GM19023 (cell line): Measurements from ENCODE around the gene MAP3K6.
"Not testable (repeated sequence)": the region's sequence is repeated elsewhere in the genome, so short reads cannot be mapped to it uniquely, and the experiment has no call there.

Experiments
- ATAC-seq: cut with Tn5 transposase; IDR thresholded peaks from one replicate; pipeline ENCODE4 v1.9.1; 2021; ENCODE audit warnings: mild to moderate bottlenecking, moderate library complexity; ENCODE audit not compliant: unreplicated experiment

Gene MAP3K6, protein sequence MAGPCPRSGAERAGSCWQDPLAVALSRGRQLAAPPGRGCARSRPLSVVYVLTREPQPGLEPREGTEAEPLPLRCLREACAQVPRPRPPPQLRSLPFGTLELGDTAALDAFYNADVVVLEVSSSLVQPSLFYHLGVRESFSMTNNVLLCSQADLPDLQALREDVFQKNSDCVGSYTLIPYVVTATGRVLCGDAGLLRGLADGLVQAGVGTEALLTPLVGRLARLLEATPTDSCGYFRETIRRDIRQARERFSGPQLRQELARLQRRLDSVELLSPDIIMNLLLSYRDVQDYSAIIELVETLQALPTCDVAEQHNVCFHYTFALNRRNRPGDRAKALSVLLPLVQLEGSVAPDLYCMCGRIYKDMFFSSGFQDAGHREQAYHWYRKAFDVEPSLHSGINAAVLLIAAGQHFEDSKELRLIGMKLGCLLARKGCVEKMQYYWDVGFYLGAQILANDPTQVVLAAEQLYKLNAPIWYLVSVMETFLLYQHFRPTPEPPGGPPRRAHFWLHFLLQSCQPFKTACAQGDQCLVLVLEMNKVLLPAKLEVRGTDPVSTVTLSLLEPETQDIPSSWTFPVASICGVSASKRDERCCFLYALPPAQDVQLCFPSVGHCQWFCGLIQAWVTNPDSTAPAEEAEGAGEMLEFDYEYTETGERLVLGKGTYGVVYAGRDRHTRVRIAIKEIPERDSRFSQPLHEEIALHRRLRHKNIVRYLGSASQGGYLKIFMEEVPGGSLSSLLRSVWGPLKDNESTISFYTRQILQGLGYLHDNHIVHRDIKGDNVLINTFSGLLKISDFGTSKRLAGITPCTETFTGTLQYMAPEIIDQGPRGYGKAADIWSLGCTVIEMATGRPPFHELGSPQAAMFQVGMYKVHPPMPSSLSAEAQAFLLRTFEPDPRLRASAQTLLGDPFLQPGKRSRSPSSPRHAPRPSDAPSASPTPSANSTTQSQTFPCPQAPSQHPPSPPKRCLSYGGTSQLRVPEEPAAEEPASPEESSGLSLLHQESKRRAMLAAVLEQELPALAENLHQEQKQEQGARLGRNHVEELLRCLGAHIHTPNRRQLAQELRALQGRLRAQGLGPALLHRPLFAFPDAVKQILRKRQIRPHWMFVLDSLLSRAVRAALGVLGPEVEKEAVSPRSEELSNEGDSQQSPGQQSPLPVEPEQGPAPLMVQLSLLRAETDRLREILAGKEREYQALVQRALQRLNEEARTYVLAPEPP (N-terminal part only)

DNA sequence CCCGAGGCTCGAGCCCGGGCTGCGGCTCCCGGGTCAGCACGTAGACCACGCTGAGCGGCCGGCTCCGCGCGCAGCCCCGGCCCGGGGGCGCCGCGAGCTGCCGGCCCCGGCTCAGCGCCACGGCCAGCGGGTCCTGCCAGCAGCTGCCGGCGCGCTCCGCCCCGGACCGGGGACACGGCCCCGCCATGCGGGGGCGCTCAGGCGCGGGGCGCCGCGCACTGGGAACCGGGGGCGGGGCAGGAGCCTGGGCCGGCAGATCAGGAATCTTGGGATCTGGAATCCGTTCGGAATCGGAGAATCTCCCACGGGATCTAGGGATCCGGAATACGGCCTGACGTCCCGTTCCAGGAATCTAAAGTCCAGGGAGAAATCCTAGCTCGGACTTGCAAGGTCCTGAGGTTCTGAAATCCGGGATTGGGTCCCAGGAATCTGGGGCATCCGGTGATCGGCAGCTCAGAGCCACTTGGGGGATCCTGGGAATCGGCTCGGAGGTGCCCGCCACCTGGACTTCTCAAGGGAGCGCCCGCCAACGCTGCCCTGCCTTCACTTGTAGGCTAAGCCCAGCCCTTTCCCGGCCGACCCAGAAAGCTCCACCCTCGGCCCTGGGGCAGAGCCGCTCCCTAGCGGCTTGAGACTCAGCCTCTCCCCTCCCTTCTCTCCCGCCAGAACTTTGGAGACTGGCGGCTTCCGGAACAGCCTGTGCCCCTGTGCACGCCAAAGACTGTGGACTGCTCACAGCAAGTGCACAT is at the start of gene MAP3K6:
Gene MAP3K6, minus strand, starts transcription at position 551 of the 749 bp plus-strand sequence. Its CDS starts 364 bp downstream, at position 187.
- ATAC-seq = peak; percentile 11

DNA sequence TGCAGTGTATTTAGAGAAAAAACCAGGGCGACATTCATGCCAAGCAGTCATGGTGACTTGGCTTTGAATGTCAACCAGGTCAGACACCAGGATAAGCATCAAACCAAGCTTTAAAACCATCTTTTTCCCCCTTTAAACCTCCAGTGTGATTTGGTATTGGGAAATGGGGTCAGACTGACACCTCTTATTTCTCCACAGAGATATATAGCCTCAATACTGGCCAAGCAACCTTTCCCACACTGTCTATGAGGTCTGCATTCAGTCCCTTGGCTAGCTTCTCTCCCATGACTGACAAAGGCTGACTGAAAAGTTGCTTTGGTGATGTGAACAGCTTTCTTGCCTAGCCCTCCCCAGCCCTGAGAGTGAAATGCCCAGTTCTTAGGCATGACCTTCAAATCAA is 47.3 kb upstream of the MAP3K6 start:
- ATAC-seq = no peak

DNA sequence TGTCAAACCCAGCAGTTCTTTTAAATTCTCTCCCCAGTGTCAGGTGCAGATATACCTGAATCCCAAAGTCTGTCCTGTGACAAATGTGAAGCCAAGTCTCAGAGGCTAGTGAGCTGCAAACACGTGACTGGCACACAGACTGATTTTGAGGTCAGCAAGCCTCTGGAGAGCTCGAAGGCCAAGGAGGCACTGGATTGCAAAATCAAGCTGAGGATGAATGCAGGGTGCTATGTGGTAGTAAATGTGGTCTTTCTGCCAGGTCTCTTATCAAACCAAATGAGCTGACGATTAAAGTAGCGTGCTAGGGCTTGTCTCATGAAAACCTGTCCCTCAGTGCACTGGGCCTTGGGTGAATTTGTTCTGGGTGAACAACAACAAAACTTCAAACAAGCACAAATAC is 46.2 kb upstream of the MAP3K6 start:
- no peak for ATAC-seq

DNA sequence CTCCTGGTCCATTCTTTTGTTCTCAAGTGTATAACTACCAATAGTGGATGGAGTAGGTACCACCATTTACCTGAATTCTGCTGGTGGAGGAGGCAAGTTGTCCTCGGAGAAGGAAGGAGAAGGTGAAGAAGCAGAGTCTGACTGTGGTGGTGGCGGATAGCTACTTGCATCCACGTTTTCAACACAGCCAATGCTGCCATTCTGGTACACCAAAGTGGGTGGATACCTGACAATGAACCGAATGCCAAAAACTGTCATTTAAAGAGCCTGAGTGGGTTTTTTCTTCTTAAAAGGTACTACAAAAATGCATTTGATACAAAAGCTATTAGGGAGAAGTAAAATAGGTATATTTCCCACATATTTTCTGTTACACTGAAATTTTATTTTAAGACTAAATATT is 45.7 kb upstream of the MAP3K6 start:
- no peak for ATAC-seq

DNA sequence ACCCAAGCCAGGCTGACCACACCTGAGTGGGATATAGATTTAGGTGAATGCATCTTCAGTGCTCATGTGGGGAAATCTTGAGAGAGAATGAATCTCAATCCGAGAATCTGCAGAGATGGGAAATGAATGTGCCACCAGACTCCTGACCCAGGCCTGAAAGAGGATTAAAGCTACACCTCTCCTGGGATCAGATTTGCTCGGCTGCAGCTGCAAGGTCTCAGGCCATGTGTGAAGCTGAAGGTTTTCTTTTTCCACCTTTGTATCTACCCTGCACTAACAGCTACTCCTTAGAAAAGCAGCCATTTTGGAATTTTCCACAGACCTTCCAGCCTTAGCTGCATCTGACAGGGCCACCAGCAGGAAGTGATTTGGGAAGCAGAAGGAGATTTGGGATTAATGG is 43.9 kb upstream of the MAP3K6 start:
- ATAC-seq = no peak

DNA sequence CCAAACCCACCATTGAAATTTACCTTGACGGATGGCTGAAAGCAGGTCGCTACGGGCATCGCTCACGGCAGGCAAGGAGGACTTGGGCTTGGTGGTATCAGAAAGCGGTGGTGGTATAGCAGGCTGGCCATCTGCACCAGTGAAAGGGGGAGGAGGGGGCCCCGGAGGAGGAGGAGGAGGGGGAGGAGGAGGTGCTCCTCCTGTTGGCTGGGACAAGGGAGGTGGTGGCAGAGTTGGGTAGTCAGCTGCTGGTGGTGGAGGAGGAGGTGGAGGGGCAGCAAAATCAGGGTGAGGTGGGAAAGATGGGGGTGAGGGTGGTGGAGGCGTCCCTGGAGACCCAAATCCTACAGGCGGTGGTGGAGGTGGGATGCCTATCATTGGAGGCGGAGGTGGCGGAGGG is 42.9 kb upstream of the MAP3K6 start:
- no peak for ATAC-seq

DNA sequence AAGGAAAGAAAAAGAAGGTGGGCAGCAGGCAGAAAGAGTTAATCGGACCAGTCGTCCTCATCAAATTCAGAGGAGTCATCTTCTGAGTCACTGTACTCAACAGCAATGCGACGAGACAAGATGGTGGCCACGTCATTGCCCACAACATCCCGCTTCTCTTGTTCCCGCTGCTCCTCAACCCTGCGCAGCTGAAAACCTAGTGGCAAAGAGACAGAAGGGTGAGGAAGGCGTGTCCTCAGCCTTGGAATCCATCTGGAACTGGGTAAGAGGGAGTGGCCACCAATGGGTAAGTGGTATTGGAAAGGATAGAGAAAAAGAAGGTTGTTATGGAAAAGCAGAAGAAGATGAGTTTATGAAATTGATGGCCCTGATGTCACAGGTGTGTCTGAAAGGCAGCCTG is 41.4 kb upstream of the MAP3K6 start:
- no peak for ATAC-seq

DNA sequence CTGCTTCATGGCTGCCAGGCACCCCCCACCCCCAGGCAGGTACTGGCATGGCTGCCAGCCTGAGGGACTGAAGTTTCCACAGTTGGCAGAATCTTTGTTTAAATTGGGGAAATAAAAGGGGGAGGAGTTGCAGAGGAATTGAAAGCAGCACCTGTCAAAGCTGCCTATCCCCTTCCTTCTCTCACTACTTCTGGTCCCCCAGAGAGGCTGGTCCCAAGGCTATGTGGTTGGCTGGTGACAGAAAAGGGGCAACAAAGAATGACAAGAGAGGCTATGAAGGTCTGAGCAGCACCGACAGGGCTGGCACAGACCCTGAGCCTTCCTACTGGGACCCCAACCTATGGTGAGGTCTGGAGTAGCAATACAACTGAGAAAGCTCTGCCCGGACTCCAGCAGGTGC is 40.0 kb upstream of the MAP3K6 start:
- not testable (repeated sequence) for ATAC-seq

DNA sequence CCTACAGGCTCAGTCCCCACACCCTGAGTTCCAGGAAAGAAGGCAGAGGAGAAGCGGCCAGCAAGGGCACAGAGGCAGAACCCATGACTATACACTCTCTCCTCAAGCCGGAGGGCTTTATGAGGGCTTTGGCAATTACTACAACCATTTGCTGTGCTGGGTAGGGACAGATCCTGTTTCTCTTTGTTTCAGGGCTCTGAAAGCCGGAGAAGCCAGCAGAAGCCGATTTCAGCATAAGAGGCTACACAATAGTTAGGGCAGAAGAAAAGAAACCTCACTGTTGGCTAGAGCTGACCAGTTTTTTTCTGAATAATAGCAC is 39.6 kb upstream of the MAP3K6 start:
- ATAC-seq = no peak

DNA sequence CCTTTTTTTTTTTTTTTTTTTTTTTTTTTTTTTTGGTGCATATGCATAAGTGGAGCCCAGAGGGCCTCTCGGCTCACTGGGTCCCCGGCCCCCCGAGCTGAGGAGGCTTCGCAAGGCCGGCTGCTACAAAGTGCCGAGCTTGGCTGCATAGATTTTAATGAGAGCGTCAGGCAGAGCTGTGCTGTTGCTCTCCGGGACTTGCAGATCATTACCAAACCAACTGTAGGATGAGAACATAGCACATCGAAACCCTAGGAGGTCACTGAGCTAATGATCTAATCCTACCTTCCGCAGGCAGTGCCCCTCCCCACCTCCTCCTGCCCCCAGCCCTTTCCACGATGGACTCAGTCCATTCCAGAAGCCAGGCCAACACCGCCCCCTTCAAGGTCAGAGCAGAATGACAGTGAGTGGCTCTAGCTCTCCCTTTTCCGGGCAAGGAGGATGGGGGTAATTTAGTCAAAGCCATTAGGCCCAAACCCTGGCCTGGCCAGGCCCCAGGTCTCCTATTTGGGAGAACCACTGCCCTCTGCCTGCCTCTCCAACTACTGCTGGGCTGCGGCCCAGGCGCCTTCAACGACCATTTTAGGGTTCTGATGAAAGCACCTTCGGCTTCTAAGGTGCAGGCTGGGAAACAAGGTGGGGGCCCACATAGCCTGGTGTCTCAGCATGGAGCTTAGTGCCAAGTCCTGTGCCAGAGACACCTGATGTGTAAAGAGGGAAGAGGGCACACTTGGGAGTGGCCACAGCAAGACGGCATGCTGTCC is 39.0 kb upstream of the MAP3K6 start:
- ATAC-seq = not testable (repeated sequence)

DNA sequence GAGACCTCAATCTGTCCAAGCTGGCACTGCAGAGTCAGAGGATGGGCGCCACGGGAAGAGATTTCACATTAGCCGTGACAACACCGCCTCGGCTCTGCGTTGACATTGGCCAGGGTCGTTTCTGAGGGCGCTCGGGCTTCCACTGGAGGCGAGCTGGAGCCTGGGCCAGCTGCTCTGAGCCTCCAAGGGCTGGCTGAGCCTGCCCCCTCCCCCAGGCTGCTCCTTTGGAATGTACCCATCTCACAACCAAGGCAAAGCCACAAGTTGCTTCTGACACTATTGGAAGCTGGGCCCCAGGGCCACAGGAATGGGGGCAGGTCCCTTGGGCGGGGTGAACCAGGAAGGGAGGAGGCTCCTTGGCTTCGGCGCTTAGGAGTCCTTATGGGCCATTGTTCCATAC is 38.3 kb upstream of the MAP3K6 start:
- no peak for ATAC-seq

DNA sequence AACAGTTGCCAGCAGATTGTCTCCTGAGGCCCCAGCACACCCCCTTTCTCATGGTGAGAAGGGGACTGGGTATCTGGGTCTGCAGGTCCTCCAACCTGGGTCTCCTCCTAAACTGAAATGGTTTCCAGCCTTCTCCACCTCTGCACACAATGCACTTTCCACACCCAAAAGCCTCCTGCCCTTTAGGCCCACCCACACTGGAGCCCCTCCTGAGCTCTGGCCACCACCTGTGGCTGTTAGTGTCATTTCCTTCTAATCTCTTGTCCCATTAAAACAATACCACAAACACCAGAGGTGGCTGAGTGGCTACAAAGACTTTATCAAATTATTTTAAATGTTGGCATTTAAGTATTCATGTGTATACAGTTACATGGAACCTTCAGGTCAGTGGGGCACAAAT is 37.2 kb upstream of the MAP3K6 start:
- no peak for ATAC-seq

DNA sequence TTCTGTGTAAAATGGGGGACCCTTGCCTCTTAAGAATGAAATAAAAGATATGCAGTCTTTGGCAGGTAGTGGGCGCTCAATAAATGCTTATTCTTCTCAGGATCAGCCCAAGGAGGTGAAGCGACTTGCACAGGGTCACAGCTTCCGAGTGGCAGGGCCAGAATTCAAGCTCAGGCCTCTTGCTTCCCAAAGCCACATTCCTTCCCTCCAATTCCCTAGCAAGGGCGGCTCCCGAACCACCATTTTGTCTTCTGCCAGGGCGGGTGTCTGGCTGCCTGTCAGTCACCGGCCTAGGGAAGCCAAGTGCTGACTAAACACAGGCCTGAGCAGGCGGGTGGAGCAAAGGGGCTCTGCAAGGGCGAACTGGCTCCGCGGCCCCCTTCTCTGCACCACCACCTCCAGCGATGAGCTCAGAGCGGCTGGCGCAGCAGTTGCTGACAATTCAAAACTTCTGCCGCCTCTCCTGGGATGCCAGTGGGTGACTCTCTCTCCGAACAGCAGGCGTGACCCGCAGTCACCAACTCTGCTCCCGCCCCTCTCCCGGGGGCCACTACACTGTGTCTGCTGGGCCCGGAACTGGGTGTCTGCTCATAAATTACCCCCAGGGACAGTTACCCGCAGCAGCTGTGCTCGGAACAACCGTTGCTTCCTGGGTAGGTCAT is 36.4 kb upstream of the MAP3K6 start:
- ATAC-seq = no peak

DNA sequence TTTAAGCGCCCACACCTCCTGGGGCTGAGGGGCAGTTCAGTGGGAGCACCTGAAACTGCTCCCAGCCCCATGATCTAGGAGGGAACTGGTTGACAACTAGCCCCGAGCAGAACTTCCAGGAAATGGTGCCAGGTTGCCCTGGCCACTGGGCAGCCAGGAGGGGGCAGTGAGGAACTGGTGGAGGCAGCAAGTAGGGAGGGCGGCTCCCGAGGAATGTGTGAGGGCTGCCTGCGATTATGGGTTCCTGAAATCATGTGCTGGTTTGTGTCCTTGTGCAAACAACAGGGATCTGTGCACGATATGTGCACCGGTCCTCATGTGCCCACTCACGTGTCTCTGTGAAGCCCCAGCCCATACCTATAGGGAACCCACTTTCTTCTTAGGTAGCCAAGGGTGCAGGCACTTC is 35.6 kb upstream of the MAP3K6 start:
- ATAC-seq = no peak

DNA sequence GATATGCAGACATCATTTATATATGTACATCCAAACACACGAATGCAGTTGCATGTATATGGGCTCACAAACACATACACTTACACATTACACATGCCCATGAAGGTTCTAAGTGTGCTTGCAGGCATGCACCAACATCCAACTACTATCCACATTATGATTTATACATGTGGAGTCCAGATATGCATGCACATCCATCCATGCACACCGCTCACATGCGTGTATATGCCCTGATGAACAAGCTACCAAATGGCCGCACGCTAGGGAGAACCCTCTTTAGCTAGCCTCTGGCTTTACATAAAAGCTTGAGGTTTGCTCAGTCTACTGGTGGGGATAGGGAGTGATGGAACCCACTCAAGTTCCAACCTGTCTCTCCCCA is 34.2 kb upstream of the MAP3K6 start:
- no peak for ATAC-seq

DNA sequence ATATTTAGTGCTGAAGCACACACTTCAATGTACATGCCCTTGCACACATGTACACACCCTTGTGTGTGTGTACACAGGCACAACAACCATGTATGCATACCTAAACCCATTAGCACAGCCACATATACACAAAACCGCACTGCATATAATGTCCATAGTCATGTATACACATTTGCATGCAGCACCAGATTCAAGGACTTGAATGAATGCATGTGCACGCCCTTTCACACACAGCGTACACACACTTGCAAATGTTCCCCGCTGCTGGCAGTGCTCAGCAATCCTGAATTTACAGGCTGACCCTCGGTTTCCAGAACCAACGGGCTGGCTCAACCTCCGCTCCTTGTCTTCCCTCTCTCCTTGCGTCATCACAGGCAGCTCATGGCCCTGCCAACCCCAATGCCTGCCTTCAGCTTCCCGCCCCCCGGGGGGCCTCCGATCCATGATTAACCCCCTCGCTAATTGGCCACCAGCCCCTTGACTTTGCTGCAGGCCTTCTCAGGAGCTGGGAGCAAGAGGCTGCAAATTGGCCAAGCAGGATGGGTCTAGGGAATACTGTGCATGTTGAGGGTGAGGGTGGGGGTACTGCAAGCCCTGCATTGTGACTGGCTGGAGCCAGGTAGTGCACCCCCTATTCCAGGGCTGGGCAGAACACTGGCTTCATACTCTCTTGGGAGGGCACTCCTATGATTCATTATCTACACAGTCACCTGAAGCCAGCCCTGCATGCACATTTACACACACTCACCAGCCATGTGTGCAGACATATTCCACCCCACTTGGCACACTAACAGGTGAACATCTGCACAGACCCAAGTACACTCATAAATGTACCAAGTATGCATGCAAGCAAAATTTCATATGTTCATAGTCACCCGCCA is 33.6 kb upstream of the MAP3K6 start:
- ATAC-seq = no peak

DNA sequence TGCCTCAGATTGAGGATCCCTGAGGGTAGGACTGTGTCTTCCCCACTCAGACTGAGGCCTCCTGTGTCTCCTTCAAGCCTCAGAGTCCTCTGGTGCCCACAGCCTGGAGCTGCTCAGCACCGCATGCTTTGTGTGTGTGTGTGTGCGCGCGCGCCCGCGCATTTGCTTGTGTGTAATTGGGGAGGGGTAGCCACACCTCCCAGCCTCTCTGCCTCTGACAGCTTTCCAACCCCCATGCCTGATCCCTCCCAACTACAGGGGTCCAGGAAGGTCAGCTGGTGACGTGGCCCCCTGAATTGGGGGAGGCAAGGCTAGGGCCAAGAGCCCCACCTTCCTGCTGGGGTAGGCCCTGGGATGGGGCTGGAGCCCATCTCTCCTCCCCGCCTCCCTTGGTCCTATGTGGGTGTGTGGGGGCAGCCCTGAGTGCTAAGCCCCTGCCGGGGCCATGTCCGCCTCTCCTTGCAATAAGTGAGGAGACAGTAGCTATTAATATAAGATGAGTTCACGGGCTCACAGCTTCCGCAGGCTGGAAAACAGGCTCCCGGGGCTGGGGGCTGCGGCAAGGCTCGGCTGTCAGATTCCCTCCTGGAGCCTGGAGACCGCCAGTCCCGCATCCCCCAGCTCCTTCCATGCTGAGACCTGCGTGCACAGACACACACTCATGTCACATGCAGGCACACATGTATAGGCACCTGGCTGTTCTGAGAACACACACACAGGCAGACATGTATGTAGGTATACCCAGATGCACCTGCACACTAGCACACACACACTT is 32.7 kb upstream of the MAP3K6 start:
- ATAC-seq = no peak
